HG03039 (cell line): Measurements from ENCODE around the gene FCRL5.
"Not testable (repeated sequence)": the region's sequence is repeated elsewhere in the genome, so short reads cannot be mapped to it uniquely, and the experiment has no call there.

Source experiments
- ATAC-seq: cut with Tn5 transposase; IDR thresholded peaks from one replicate; pipeline ENCODE4 v1.9.1; 2021; ENCODE audit warnings: mild to moderate bottlenecking, moderate library complexity; ENCODE audit not compliant: unreplicated experiment

The FCRL5 gene

GRCh38 chr1:157551694-157552693 lies at the start of gene FCRL5:
Gene FCRL5 (minus strand): TSS chr1:157552515. CDS start chr1:157552362, 153 bp downstream.
- ATAC-seq = peak; percentile 65

- ATAC-seq = no peak
Observed at GRCh38 chr1:157600236-157600635, 47.9 kb upstream of the FCRL5 start.

GRCh38 chr1:157597959-157598667 lies 45.8 kb upstream of the FCRL5 start, which contains the start of gene FCRL4:
Gene FCRL4 (minus strand): TSS chr1:157598085. CDS start chr1:157597944, 141 bp downstream.
- ATAC-seq = no peak

GRCh38 chr1:157596384-157596783 lies 44.1 kb upstream of the FCRL5 start:
- peak; percentile 46 for ATAC-seq

GRCh38 chr1:157595356-157595755 lies 43.0 kb upstream of the FCRL5 start:
- peak; percentile 54 for ATAC-seq

- no peak for ATAC-seq
Observed at GRCh38 chr1:157585984-157586383, 33.7 kb upstream of the FCRL5 start.

- no peak for ATAC-seq
Observed at GRCh38 chr1:157584503-157584902, 32.2 kb upstream of the FCRL5 start.

- ATAC-seq = no peak
Observed at GRCh38 chr1:157580828-157581210, 28.5 kb upstream of the FCRL5 start.

- no peak for ATAC-seq
Observed at GRCh38 chr1:157580179-157580827, 28.0 kb upstream of the FCRL5 start.

- no peak for ATAC-seq
Observed at GRCh38 chr1:157577420-157577819, 25.1 kb upstream of the FCRL5 start.

GRCh38 chr1:157575744-157576143 lies 23.4 kb upstream of the FCRL5 start:
- no peak for ATAC-seq

- ATAC-seq = no peak
Observed at GRCh38 chr1:157574836-157575235, 22.5 kb upstream of the FCRL5 start.

GRCh38 chr1:157566484-157567300 lies 14.4 kb upstream of the FCRL5 start:
- no peak for ATAC-seq

GRCh38 chr1:157562515-157562914 lies 10.2 kb upstream of the FCRL5 start:
- no peak for ATAC-seq

- no peak for ATAC-seq
Observed at GRCh38 chr1:157558119-157558518, 5.8 kb upstream of the FCRL5 start.

GRCh38 chr1:157548081-157548480 lies 4.2 kb downstream of the FCRL5 start:
- not testable (repeated sequence) for ATAC-seq

- no peak for ATAC-seq
Observed at GRCh38 chr1:157542676-157543075, 9.6 kb downstream of the FCRL5 start.

GRCh38 chr1:157540852-157541251 lies 11.5 kb downstream of the FCRL5 start:
- no peak for ATAC-seq

GRCh38 chr1:157540160-157540748 lies 12.1 kb downstream of the FCRL5 start:
- no peak for ATAC-seq

- ATAC-seq = no peak
Observed at GRCh38 chr1:157539568-157539967, 12.7 kb downstream of the FCRL5 start.
